HCT116 (cell line): ENCODE measurements around the gene KCNK15. TPM values are rescaled to one million over a fixed set of nuclear protein-coding genes. Genes with fewer than 3 reads are reported as not detected.
A peak's percentile ranks its signal among the peaks of the same experiment; 100 is the strongest.

ENCODE experiments used
- ATAC-seq: fragments of 200-7000 bp; cut with Tn5 transposase; 2 replicates; pipeline ENCODE4 v1.9.1; 2020; ENCODE audit warnings: mild to moderate bottlenecking, moderate library complexity
- BruUV-seq: library from RNA; stranded (reverse); fragments of 400-500 nt; replicated peaks from 2 replicates; lab custom pipeline; 2021; lab: Mats Ljungman, UMichigan
- CTCF ChIA-PET: fragments of 300-600 bp; sonication (Branson Sonifier 250); formaldehyde crosslinking; loops from one replicate; lab custom pipeline; 2021; ENCODE audit warnings: antibody characterized with exemption; lab: Charles Lee
- POLR2A ChIA-PET: fragments of 300-600, 350-600 bp; sonication (Branson Sonifier 250); formaldehyde crosslinking; loops from one replicate; lab custom pipeline; 2021; ENCODE audit warnings: antibody characterized with exemption; lab: Charles Lee
- RAD21 ChIA-PET, 2 experiments: fragments of 300-600 bp; sonication (Branson Sonifier 250); formaldehyde crosslinking; loops; one replicate each; lab custom pipeline; 2023; ENCODE audit warnings: low total read pairs in 2 of 2; ENCODE audit not compliant: uncharacterized antibody in 2 of 2, unreplicated experiment in 2 of 2, low non-redundant PET in 1 of 2; lab: Charles Lee
- DNase-seq: peaks from one replicate; pipeline ENCODE4 v3.0.0-alpha.2; 2010; ENCODE audit warnings: low read depth, low spot score
- H2AFZ ChIP-seq: fragments of 200-600 bp; shearing (Covaris generic), sonication (generic); 2 replicates; pipeline ENCODE4 v1.6.1; 2017; ENCODE audit warnings: low read depth, mixed run types, mixed read lengths, antibody characterized with exemption, low read length; ENCODE audit not compliant: poor library complexity, severe bottlenecking
- H3K27ac ChIP-seq: 2 replicates; pipeline ENCODE4 v1.5.1; 2012; ENCODE audit warnings: low read depth, low read length
- H3K27me3 ChIP-seq: fragments of 200-600 bp; sonication (generic); 2 replicates; pipeline ENCODE4 v1.6.1; 2016; ENCODE audit warnings: mixed run types, low read length, mixed read lengths; ENCODE audit not compliant: insufficient read depth
- H3K36me3 ChIP-seq, 2 experiments: fragments of 200-500 bp in 1 of 2; fragments of 200-600 bp in 1 of 2; sonication (Bioruptor generic) in 1 of 2; sonication (generic) in 1 of 2; 2 replicates each; pipeline versions ENCODE4 v1.5.1 to v1.6.1; 2014 to 2016; ENCODE audit warnings: low read length in 2 of 2, inconsistent platforms in 1 of 2, mixed read lengths in 1 of 2, mixed run types in 1 of 2; ENCODE audit not compliant: insufficient read depth in 2 of 2, control insufficient read depth in 1 of 2
- H3K4me1 ChIP-seq, 2 experiments: fragments of 200-600 bp in 1 of 2; sonication (generic) in 1 of 2; 2 replicates each; pipeline versions ENCODE4 v1.5.1 to v1.6.1; 2012 to 2017; ENCODE audit warnings: low read length in 2 of 2, inconsistent platforms in 1 of 2, mild to moderate bottlenecking in 1 of 2, mixed read lengths in 1 of 2, mixed run types in 1 of 2, moderate library complexity in 1 of 2; ENCODE audit not compliant: insufficient read depth in 2 of 2, control insufficient read depth in 1 of 2
- H3K4me2 ChIP-seq: fragments of 200-600 bp; sonication (generic); 2 replicates; pipeline ENCODE4 v1.6.1; 2017; ENCODE audit warnings: mixed run types, low read length, mixed read lengths
- H3K4me3 ChIP-seq, 2 experiments: fragments of 200-600 bp in 1 of 2; sonication (generic) in 1 of 2; replicated peaks in 1 of 2; 2 replicates each; pipeline ENCODE4 v1.5.1; 2011 to 2016; ENCODE audit warnings: low read length in 2 of 2, control low read depth in 1 of 2, low read depth in 1 of 2, mild to moderate bottlenecking in 1 of 2, mixed read lengths in 1 of 2, mixed run types in 1 of 2
- H3K79me2 ChIP-seq: fragments of 200-600 bp; sonication (generic); 2 replicates; pipeline ENCODE4 v1.6.1; 2017; ENCODE audit warnings: mild to moderate bottlenecking, mixed run types, low read length, moderate library complexity, mixed read lengths; ENCODE audit not compliant: insufficient read depth
- H3K9ac ChIP-seq: fragments of 200-600 bp; sonication (generic); 2 replicates; pipeline ENCODE4 v1.6.1; 2016; ENCODE audit warnings: low read length, mixed read lengths
- H3K9me2 ChIP-seq: fragments of 200-600 bp; sonication (generic), shearing (Covaris generic); 2 replicates; pipeline ENCODE4 v1.6.1; 2017; ENCODE audit warnings: mixed run types, mild to moderate bottlenecking, moderate library complexity; ENCODE audit not compliant: insufficient read depth
- H3K9me3 ChIP-seq, 2 experiments: fragments of 200-500 bp in 1 of 2; fragments of 200-600 bp in 1 of 2; sonication (Bioruptor generic) in 1 of 2; sonication (generic) in 1 of 2; 2 replicates each; pipeline ENCODE4 v1.6.1; 2014 to 2017; ENCODE audit warnings: low read length in 2 of 2, mixed read lengths in 2 of 2, inconsistent platforms in 1 of 2, low read depth in 1 of 2, mild to moderate bottlenecking in 1 of 2, mixed run types in 1 of 2, moderate library complexity in 1 of 2; ENCODE audit not compliant: control insufficient read depth in 1 of 2, insufficient read depth in 1 of 2
- H4K20me1 ChIP-seq: fragments of 200-600 bp; sonication (generic), shearing (Covaris generic); 2 replicates; pipeline ENCODE4 v1.6.1; 2017; ENCODE audit warnings: mixed run types, mild to moderate bottlenecking, moderate library complexity; ENCODE audit not compliant: insufficient read depth
- POLR2A ChIP-seq: IDR thresholded peaks from 2 replicates; pipeline ENCODE4 v1.7.0; 2011; ENCODE audit warnings: borderline replicate concordance; ENCODE audit not compliant: insufficient read depth, insufficient read length; ENCODE audit errors: extremely low read depth
- SIN3A ChIP-seq: IDR thresholded peaks from 2 replicates; pipeline ENCODE4 v1.6.1; 2012; ENCODE audit warnings: low read depth
- SRF ChIP-seq: IDR thresholded peaks from 2 replicates; pipeline ENCODE4 v1.6.1; 2012; ENCODE audit warnings: low read depth
- TCF7L2 ChIP-seq: IDR thresholded peaks from 2 replicates; pipeline ENCODE4 v1.7.0; 2011; ENCODE audit warnings: borderline replicate concordance, inconsistent platforms; ENCODE audit not compliant: insufficient read depth, insufficient read length; ENCODE audit errors: extremely low read depth
- ZFX ChIP-seq: fragments of 450-650 bp; IDR thresholded peaks from 2 replicates; pipeline ENCODE4 v1.6.1; 2017
- intact Hi-C: fragments of 100-400 bp; cut with micrococcal nuclease; formaldehyde crosslinking; loops from 2 replicates; pipeline ENCODE4 v1.10.0; 2022
- total RNA-seq: library from RNA; stranded (reverse); gene quantifications from one replicate; pipeline ENCODE4 v1.2.1, GENCODE V29; 2021; ENCODE audit not compliant: unreplicated experiment
- TF ChIP-seq, protein P1 (sequence below): IDR thresholded peaks from 2 replicates; pipeline ENCODE4 v1.6.1; 2012; ENCODE audit warnings: low read depth
- TF ChIP-seq, protein P2 (sequence below): IDR thresholded peaks from 2 replicates; pipeline ENCODE4 v1.6.1; 2012
- TF ChIP-seq, protein P3 (sequence below): IDR thresholded peaks from 2 replicates; pipeline ENCODE4 v1.6.1; 2012

Gene KCNK15
- total RNA-seq, 1 experiment from 2014 or later = not detected

DNA sequence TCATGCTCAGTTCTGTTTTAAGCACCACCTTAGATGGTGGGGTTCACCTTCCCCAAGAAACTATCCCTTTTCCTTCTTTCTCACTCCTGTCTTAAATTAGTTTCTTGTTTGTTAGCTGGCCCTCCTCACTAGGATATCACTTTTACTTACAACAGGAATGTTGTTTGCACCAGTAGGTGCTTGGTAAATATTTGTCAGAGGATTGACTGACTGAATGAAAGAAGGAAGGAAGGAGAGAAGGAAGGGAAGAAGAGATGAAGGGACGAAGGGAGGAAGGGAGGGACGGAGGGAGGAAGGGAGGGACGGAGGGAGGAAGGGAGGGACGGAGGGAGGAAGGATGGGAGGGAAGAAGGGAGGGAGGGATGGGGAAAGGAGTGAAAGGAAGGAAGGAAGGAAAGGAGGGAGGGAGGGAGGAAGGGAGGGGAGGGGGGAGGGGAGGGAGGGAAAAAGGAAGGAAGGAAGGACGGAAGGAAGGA lies 505 bp upstream of the KCNK15 start:
- POLR2A ChIA-PET = no interaction called here
- CTCF ChIA-PET = no interaction called here

DNA sequence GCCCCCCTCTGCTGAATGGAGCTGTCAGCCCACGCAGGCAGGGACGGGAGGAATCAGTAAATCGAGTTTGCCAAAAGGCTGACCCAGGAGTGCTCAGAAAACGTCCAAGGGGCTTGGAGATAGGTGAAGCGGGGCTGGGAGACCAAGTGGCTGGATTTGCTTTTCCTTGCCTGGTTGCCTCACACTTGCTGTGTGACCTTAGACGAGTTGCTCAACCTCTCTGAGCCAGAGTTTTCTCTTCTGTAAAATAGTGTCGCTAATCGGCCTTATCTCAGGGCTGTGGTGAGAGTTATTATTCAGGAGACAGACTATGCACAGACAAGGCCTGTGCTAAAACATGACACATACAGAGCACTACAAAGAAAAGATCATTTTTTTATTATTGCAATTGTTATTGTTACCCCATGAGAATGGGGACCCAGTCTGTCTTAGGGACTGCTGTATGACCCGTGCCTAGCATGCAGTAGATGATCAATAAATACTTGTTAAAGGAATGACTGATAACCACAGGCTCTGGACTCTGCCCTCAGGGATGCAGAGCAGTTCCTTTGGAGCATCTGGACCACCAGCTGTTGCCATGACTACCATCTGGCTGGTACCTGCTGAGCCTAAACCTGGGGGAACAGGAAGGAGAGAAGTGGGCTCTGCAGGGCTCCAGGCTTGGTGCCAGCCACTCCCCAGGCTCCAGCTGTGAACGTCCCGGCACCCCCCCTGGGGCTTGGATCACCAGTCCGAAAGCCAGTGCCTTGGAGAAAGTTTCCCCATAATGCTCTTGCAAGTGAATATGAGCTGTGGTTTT lies 901 bp downstream of the KCNK15 start:
- H3K9me3 ChIP-seq = no peaks in the 10 kb centered on the region
- no peak overlapping the region for H3K27ac ChIP-seq
- RAD21 ChIA-PET = interaction anchor here in 1 of 2 experiments (1.9 kb wide), 1 partner anchor 120 kb away, joined by 7 read pairs; no protein-coding TSS in a partner anchor
- H3K36me3 ChIP-seq = no peaks in the 10 kb centered on the region
- peaks cover 8 to 12% of the 10 kb centered on the region in 2 experiments; a peak in 3 of 4 replicates for H3K4me1 ChIP-seq
- BruUV-seq = no TSS peak
- ATAC-seq (no peak), DNase-seq (no peak)
- no peak overlapping the region for H3K4me3 ChIP-seq
- no peaks in the 10 kb centered on the region for H4K20me1 ChIP-seq
- intact Hi-C loops = loop anchor here (1.0 kb wide), 1 partner anchor 121 kb away; no protein-coding TSS in a partner anchor
- H2AFZ ChIP-seq = peak overlapping the region; percentile 73
- H3K9me2 ChIP-seq = no peaks in the 10 kb centered on the region
- CTCF ChIA-PET = interaction anchor here (0.6 to 2.3 kb wide), 19 partner anchors 8 to 163 kb away, joined by 3 to 20 read pairs (median 5); partner anchors contain the start of genes CCN5, PABPC1L and YWHAB
- H3K9ac ChIP-seq = no peak overlapping the region
- POLR2A ChIA-PET = interaction anchor here (1.3 to 1.8 kb wide), 2 partner anchors 17 to 36 kb away, joined by 3 to 5 read pairs; no protein-coding TSS in a partner anchor
- H3K4me2 ChIP-seq = peak overlapping the region; percentile 50
- no peaks in the 10 kb centered on the region for H3K79me2 ChIP-seq
- TF ChIP-seq, protein P1, sequence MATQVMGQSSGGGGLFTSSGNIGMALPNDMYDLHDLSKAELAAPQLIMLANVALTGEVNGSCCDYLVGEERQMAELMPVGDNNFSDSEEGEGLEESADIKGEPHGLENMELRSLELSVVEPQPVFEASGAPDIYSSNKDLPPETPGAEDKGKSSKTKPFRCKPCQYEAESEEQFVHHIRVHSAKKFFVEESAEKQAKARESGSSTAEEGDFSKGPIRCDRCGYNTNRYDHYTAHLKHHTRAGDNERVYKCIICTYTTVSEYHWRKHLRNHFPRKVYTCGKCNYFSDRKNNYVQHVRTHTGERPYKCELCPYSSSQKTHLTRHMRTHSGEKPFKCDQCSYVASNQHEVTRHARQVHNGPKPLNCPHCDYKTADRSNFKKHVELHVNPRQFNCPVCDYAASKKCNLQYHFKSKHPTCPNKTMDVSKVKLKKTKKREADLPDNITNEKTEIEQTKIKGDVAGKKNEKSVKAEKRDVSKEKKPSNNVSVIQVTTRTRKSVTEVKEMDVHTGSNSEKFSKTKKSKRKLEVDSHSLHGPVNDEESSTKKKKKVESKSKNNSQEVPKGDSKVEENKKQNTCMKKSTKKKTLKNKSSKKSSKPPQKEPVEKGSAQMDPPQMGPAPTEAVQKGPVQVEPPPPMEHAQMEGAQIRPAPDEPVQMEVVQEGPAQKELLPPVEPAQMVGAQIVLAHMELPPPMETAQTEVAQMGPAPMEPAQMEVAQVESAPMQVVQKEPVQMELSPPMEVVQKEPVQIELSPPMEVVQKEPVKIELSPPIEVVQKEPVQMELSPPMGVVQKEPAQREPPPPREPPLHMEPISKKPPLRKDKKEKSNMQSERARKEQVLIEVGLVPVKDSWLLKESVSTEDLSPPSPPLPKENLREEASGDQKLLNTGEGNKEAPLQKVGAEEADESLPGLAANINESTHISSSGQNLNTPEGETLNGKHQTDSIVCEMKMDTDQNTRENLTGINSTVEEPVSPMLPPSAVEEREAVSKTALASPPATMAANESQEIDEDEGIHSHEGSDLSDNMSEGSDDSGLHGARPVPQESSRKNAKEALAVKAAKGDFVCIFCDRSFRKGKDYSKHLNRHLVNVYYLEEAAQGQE = no peak
- no peak for TF ChIP-seq ZFX
- TF ChIP-seq, protein P2, sequence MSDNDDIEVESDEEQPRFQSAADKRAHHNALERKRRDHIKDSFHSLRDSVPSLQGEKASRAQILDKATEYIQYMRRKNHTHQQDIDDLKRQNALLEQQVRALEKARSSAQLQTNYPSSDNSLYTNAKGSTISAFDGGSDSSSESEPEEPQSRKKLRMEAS = 0 out of 2 replicates have a peak, but pooled peaks have one; percentile 17
- TF ChIP-seq SIN3A = no peak
- TF ChIP-seq POLR2A = no peak
- TF ChIP-seq TCF7L2 = no peak
- TF ChIP-seq, protein P3, sequence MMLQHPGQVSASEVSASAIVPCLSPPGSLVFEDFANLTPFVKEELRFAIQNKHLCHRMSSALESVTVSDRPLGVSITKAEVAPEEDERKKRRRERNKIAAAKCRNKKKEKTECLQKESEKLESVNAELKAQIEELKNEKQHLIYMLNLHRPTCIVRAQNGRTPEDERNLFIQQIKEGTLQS = no peak
- H3K27me3 ChIP-seq = no peaks in the 10 kb centered on the region

More for the DNA sequence above, 505 bp upstream of the KCNK15 start:
- Histone ChIP-seq H3K27ac (no peak overlapping the region), H3K9me2 (no peaks in the 10 kb centered on the region), H3K79me2 (no peaks in the 10 kb centered on the region), H4K20me1 (no peaks in the 10 kb centered on the region), H3K9ac (no peak overlapping the region), H3K9me3 (no peaks in the 10 kb centered on the region), H3K4me3 (no peak overlapping the region), H3K4me1 (peaks cover 8 to 12% of the 10 kb centered on the region in 2 experiments; a peak in 3 of 4 replicates), H3K27me3 (no peaks in the 10 kb centered on the region), H3K36me3 (no peaks in the 10 kb centered on the region), H2AFZ (no peak overlapping the region), H3K4me2 (no peak overlapping the region)
- no TSS peak for BruUV-seq
- ATAC-seq (no peak), DNase-seq (no peak)
- intact Hi-C loops = no loop called here
- TF ChIP-seq TCF7L2 = no peak
- TF ChIP-seq, protein P3 = no peak
- TF ChIP-seq SRF = no peak
- RAD21 ChIA-PET = no interaction called here
